Smooth muscle cell (in vitro differentiated cells): Measurements from ENCODE around the gene FBXL12. TPM values are rescaled to one million over a fixed set of nuclear protein-coding genes. Genes with fewer than 3 reads are reported as not detected.

Experiments used
- DNase-seq: peaks from one replicate; lab custom pipeline; 2025; ENCODE audit not compliant: unreplicated experiment; lab: John Stamatoyannopoulos, UW
- H2AFZ ChIP-seq: fragments of 200-600 bp; sonication (generic); 2 replicates; pipeline ENCODE4 v1.6.0; 2016; ENCODE audit warnings: antibody characterized with exemption, low read depth, mild to moderate bottlenecking
- H3F3A ChIP-seq: fragments of 200-600 bp; sonication (generic); 2 replicates; pipeline ENCODE4 v1.6.0; 2017; ENCODE audit warnings: antibody characterized with exemption, low read depth
- H3K27ac ChIP-seq: fragments of 200-600 bp; sonication (generic); 2 replicates; pipeline ENCODE4 v1.5.1; 2016; ENCODE audit warnings: low read depth, mild to moderate bottlenecking
- H3K27me3 ChIP-seq: fragments of 200-600 bp; sonication (generic); 2 replicates; pipeline ENCODE4 v1.6.1; 2016; ENCODE audit warnings: low read depth, mild to moderate bottlenecking
- H3K36me3 ChIP-seq: fragments of 200-600 bp; sonication (generic); 2 replicates; pipeline ENCODE4 v1.5.1; 2016; ENCODE audit warnings: low read depth
- H3K4me1 ChIP-seq: fragments of 200-600 bp; sonication (generic); 2 replicates; pipeline ENCODE4 v1.5.1; 2016; ENCODE audit warnings: low read depth
- H3K4me2 ChIP-seq: fragments of 200-600 bp; sonication (generic); 2 replicates; pipeline ENCODE4 v1.6.0; 2016; ENCODE audit warnings: mild to moderate bottlenecking
- H3K4me3 ChIP-seq: fragments of 200-600 bp; sonication (generic); 2 replicates; pipeline ENCODE4 v1.5.1; 2016; ENCODE audit warnings: mild to moderate bottlenecking
- H3K79me2 ChIP-seq: fragments of 200-600 bp; sonication (generic); 2 replicates; pipeline ENCODE4 v1.6.0; 2016; ENCODE audit warnings: low read depth, mild to moderate bottlenecking
- H3K9ac ChIP-seq: fragments of 200-600 bp; sonication (generic); 2 replicates; pipeline ENCODE4 v1.6.0; 2016; ENCODE audit warnings: low read depth
- H3K9me3 ChIP-seq: fragments of 200-600 bp; sonication (generic); replicated peaks from 2 replicates; pipeline ENCODE4 v1.5.1; 2016; ENCODE audit warnings: low read depth
- H4K20me1 ChIP-seq: fragments of 200-600 bp; sonication (generic); 2 replicates; pipeline ENCODE4 v1.6.0; 2016; ENCODE audit warnings: low read depth
- CTCF ChIP-seq: fragments of 200-600 bp; sonication (generic); IDR thresholded peaks from 2 replicates; pipeline ENCODE4 v1.5.1; 2017; ENCODE audit warnings: borderline replicate concordance, mild to moderate bottlenecking, antibody characterized with exemption; ENCODE audit not compliant: insufficient read depth, poor library complexity, severe bottlenecking
- WGBS: methylation state at CpG from one replicate; pipeline ENCODE4 v1.1.7; 2016; ENCODE audit warnings: low lambda C conversion rate; 5-methylcytosine and 5-hydroxymethylcytosine counted together
- polyA plus RNA-seq: library from polyadenylated mRNA; unstranded; fragments of >200 nt; fragmentation: Nextera tagmentation; extraction: Ambion mirVana; gene quantifications from 2 replicates; pipeline ENCODE4 v1.2.1, GENCODE V29; 2016
- total RNA-seq: library from RNA; depleted of rRNA; stranded (reverse); fragments of >200 nt; gene quantifications from 2 replicates; pipeline ENCODE4 v1.2.3, GENCODE V29; 2014

The FBXL12 gene
- total and polyA plus RNA-seq, 2 experiments from 2014 or later: 38.2 to 62.5 TPM

DNA sequence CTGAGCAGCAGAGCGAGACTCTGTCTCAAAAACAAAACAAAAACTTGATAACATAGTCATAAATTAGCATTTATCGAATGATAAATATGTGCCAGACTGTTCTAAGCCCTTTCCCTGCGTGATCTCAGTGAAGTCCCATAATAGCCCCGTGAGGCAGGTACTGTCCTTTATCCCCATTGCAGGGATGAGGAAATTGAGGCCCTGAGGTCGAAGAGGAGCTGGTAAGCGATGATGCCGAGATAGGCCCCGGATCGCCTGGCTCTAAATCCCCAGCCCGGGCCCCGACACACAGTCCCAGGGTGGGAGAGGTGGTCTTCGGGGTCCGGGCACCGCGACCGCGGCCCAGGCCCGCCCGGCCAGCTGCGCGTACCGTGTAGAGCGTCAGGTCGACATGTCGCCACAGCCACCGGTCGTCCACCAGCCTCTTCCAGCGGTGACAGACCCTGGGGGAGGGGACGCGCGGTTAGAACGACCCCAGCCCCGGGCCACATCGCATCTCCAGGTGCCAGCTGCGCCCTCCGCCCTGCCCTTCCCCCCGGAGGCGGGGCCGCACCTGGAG is 625 bp downstream of the FBXL12 start:
- no peak for TF ChIP-seq CTCF
- H3K9ac ChIP-seq: peak overlapping the region; percentile 94
- peaks cover 50% of the 10 kb centered on the region for H3K79me2 ChIP-seq
- H4K20me1 ChIP-seq: peaks cover 33% of the 10 kb centered on the region
- H3K4me3 ChIP-seq: peak overlapping the region; percentile 98
- H3K9me3 ChIP-seq: no peaks in the 10 kb centered on the region
- H2AFZ ChIP-seq: peak overlapping the region; percentile 98
- H3K27ac ChIP-seq: peak overlapping the region; percentile 96
- H3K4me1 ChIP-seq: peaks cover 11% of the 10 kb centered on the region
- no peaks in the 10 kb centered on the region for H3F3A ChIP-seq
- 6% methylated on average over 32 of the region's 39 CpGs for WGBS
- no peak for DNase-seq
- H3K36me3 ChIP-seq: no peaks in the 10 kb centered on the region
- no peaks in the 10 kb centered on the region for H3K27me3 ChIP-seq
- H3K4me2 ChIP-seq: peak overlapping the region; percentile 97

DNA sequence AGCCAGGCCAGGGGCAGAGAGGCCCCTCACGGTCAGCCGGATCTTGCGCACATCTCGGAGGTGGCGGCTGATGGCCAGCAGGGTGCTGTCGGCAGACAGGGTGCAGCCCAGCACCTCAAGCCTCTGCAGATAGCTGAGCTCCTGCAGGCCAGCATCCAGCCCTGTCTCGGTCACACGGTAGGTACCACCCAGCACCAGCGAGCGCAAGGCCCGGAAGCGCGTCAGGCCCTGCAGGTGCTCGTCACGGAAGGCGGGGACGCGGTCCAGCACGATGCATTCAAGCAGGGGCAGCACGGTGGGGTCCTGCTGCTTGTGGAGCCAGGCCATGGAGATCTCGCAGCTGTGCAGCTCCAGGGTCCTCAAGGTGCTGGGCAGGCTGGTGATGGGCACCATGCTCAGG is 7.7 kb downstream of the FBXL12 start:
- WGBS: 98% methylated on average over 21 of the region's 21 CpGs
- H3K36me3 ChIP-seq: no peaks in the 10 kb centered on the region
- H3K4me1 ChIP-seq: no peaks in the 10 kb centered on the region
- H4K20me1 ChIP-seq: peaks cover 34% of the 10 kb centered on the region
- H3K9ac ChIP-seq: no peak overlapping the region
- H3F3A ChIP-seq: no peaks in the 10 kb centered on the region
- no peak for TF ChIP-seq CTCF
- H3K4me2 ChIP-seq: no peak overlapping the region
- H3K27me3 ChIP-seq: no peaks in the 10 kb centered on the region
- peaks cover 36% of the 10 kb centered on the region for H3K79me2 ChIP-seq
- no peak overlapping the region for H3K27ac ChIP-seq
- no peak overlapping the region for H3K4me3 ChIP-seq
- no peaks in the 10 kb centered on the region for H3K9me3 ChIP-seq
- no peak overlapping the region for H2AFZ ChIP-seq
- no peak for DNase-seq

DNA sequence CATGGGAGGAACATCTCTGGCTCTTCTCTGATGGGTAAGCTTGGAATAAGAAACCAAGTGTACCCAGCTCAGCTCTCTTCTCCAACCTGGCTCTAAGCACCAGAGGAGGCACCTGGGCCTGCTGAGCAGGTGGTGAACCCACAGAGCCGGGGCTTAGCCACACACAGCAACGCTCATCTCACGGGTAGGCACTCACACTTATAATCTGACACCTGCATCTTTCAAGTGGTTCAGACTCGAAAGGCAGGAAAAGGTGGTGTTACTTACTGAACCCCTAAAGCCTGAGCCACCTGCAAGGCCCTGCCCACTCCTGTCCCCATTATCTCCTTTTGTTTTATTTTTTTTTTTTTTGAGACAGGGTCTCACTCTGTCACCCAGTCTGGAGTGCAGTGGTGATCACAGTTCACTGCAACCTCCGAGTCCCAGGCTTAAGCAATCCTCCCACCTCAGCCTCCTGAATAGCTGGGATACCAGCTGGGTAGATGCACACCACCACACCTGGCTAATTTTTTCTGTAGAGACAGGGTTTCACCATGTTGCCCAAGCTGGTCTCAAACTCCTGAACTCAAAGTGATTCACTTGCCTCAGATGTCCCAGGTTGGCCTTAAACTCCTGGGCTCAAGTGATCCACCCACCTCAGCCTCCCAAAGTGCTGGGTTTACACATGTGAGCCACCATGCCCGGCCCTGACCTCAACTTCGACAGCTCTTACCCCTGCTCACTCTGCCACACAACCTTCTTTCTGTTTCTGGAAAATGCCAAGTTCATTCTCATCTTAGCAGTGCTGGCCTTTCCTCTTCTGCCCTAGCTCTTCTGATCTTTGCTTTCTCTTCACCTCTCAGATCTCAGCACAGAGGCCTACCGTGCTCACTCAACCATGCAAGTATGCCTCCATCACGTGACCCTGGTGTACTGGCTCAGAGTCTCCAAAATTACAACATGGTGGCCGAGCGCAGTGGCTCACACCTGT is 9.7 kb downstream of the FBXL12 start:
- Histone ChIP-seq H4K20me1 (peaks cover 24% of the 10 kb centered on the region), H3K9me3 (no peaks in the 10 kb centered on the region), H3K4me3 (no peak overlapping the region), H3K4me1 (no peaks in the 10 kb centered on the region), H3K79me2 (peaks cover 18% of the 10 kb centered on the region), H3K27ac (no peak overlapping the region), H3K4me2 (no peak overlapping the region), H3K27me3 (no peaks in the 10 kb centered on the region), H3K9ac (no peak overlapping the region), H3K36me3 (no peaks in the 10 kb centered on the region), H2AFZ (no peak overlapping the region), H3F3A (no peaks in the 10 kb centered on the region)
- no peak for TF ChIP-seq CTCF
- DNase-seq: no peak
- 97% methylated on average over 11 of the region's 11 CpGs for WGBS
